ENCODE measurements around the gene ZW10.

DNA sequence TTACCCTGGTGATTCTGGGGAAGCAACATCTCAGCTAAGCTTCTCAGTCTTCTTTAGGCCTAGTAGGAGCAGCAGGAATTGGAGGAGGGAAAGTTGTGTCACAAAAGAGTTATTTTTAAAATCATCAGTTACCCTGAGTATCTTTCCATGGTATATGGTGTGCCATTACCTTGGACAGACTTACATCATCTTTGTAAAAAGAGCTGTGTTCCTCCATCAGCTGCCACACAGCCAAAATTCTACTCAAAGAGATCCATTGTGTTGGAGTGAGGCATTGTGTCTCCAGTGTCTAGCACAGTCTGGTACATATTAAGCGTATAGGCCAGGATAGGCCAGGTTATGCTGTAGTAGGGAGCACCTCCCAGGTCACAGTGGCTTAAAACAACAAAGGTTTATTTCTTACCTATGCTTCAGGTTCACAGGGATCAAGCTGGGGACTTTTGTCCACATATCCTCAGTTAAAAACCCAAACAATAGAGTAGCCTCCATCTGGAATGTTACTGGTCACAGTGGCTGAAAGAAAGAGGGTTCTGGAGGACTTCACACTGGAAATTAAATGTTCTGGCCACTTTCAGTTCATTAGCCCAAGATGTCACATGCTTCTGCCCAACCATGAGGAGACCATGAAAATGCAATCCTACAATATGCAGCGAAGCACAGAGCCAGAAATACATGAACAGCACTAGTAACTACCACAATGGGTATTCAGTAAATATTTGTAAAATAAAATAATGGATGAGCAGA is 57.4 kb downstream of the ZW10 start:
- TF ChIP-seq, protein P1, sequence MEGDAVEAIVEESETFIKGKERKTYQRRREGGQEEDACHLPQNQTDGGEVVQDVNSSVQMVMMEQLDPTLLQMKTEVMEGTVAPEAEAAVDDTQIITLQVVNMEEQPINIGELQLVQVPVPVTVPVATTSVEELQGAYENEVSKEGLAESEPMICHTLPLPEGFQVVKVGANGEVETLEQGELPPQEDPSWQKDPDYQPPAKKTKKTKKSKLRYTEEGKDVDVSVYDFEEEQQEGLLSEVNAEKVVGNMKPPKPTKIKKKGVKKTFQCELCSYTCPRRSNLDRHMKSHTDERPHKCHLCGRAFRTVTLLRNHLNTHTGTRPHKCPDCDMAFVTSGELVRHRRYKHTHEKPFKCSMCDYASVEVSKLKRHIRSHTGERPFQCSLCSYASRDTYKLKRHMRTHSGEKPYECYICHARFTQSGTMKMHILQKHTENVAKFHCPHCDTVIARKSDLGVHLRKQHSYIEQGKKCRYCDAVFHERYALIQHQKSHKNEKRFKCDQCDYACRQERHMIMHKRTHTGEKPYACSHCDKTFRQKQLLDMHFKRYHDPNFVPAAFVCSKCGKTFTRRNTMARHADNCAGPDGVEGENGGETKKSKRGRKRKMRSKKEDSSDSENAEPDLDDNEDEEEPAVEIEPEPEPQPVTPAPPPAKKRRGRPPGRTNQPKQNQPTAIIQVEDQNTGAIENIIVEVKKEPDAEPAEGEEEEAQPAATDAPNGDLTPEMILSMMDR (IDR thresholded peaks at IDR 0.05), result no peak
- no peak for TF ChIP-seq EZH2 (IDR thresholded peaks at IDR 0.05; ENCODE audit: borderline replicate concordance, insufficient read depth, low read depth, low read length, poor library complexity, severe bottlenecking)
